Neutrophil (primary cell): ENCODE results near the gene ANGPT4.

ENCODE experiments used
- H3K27ac ChIP-seq: fragments of 200-600 bp; sonication (generic); 2 replicates; pipeline ENCODE4 v1.5.1; 2016; ENCODE audit warnings: mild to moderate bottlenecking, moderate library complexity
- H3K27me3 ChIP-seq: fragments of 200-600 bp; sonication (generic); 2 replicates; pipeline ENCODE4 v1.6.0; 2016; ENCODE audit warnings: mild to moderate bottlenecking
- H3K36me3 ChIP-seq: fragments of 200-600 bp; sonication (generic); 2 replicates; pipeline ENCODE4 v1.5.1; 2017
- H3K4me1 ChIP-seq, 2 experiments: fragments of 200-600 bp in 1 of 2; sonication (generic) in 1 of 2; 1 replicate in 1 of 2; 2 replicates in 1 of 2; pipeline versions ENCODE4 v1.5.1 to v1.6.1; 2013 to 2016; ENCODE audit warnings: low read depth in 1 of 2, low read length in 1 of 2, mild to moderate bottlenecking in 1 of 2, moderate library complexity in 1 of 2; ENCODE audit not compliant: control insufficient read depth in 1 of 2, insufficient read depth in 1 of 2
- H3K4me3 ChIP-seq, 2 experiments: fragments of 200-600 bp in 1 of 2; sonication (generic) in 1 of 2; 1 replicate in 1 of 2; 2 replicates in 1 of 2; pipeline ENCODE4 v1.5.1; 2013 to 2016; ENCODE audit warnings: low read depth in 1 of 2, low read length in 1 of 2, mild to moderate bottlenecking in 1 of 2, moderate library complexity in 1 of 2
- H3K9me3 ChIP-seq: fragments of 200-600 bp; sonication (generic); 2 replicates; pipeline ENCODE4 v1.5.1; 2016
- TF ChIP-seq, protein P1 (sequence below): fragments of 200-600 bp; sonication (generic); IDR thresholded peaks from 2 replicates; pipeline ENCODE4 v1.5.1; 2016; ENCODE audit warnings: antibody characterized with exemption

The ANGPT4 gene

DNA sequence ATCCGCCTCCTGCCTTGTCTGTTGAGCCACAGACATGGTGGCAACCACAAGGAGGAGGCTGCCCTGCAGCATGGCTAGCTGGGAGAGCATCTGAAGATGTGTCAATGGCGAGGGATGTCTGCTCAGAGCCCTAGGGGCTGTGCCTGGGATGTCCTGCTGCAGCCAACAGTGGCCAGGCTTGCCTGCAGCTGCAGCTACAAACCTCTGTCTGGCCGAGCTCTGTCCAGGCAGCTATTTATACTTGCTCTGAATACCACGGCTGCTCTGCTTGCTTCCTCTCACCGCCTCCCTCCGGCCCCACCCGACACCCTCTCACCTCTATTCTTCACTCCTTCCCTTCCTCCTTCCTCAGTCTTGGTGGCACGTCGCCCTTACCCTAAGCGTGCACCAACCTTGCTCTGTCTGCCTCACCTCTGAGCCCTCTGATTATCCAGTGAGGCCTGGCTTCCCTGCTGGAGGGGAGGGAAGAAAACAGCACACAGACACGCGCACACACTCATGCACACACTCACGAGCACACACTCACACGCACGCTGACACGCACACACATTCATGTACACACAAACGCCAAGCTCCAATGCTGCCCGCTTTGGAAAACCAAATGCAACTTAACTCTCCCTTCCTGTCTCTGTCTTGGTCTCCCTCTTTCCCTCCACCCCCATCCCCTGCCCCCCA lies at the start of gene ANGPT4:
TSS of gene ANGPT4 (minus strand) at position 210 of the 675 bp plus-strand sequence. CDS start at position 90, 120 bp downstream.
- H3K4me1 ChIP-seq: no peaks in the 10 kb centered on the region
- H3K27me3 ChIP-seq: peaks cover 36% of the 10 kb centered on the region
- H3K27ac ChIP-seq: no peak within 1 kb of the TSS
- H3K9me3 ChIP-seq: no peaks in the 10 kb centered on the region
- no peak within 1 kb of the TSS for H3K4me3 ChIP-seq
- H3K36me3 ChIP-seq: no peaks in the 10 kb centered on the region
- TF ChIP-seq, protein P1, sequence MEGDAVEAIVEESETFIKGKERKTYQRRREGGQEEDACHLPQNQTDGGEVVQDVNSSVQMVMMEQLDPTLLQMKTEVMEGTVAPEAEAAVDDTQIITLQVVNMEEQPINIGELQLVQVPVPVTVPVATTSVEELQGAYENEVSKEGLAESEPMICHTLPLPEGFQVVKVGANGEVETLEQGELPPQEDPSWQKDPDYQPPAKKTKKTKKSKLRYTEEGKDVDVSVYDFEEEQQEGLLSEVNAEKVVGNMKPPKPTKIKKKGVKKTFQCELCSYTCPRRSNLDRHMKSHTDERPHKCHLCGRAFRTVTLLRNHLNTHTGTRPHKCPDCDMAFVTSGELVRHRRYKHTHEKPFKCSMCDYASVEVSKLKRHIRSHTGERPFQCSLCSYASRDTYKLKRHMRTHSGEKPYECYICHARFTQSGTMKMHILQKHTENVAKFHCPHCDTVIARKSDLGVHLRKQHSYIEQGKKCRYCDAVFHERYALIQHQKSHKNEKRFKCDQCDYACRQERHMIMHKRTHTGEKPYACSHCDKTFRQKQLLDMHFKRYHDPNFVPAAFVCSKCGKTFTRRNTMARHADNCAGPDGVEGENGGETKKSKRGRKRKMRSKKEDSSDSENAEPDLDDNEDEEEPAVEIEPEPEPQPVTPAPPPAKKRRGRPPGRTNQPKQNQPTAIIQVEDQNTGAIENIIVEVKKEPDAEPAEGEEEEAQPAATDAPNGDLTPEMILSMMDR: no peak

GRCh38 chr20:963795-964194 lies 47.7 kb upstream of the ANGPT4 start:
- no peak overlapping the region for H3K4me3 ChIP-seq
- TF ChIP-seq, protein P1: no peak
- peaks cover 25% of the 10 kb centered on the region for H3K27me3 ChIP-seq
- H3K36me3 ChIP-seq: no peaks in the 10 kb centered on the region
- no peaks in the 10 kb centered on the region for H3K9me3 ChIP-seq
- H3K4me1 ChIP-seq: no peaks in the 10 kb centered on the region
- no peak overlapping the region for H3K27ac ChIP-seq

DNA sequence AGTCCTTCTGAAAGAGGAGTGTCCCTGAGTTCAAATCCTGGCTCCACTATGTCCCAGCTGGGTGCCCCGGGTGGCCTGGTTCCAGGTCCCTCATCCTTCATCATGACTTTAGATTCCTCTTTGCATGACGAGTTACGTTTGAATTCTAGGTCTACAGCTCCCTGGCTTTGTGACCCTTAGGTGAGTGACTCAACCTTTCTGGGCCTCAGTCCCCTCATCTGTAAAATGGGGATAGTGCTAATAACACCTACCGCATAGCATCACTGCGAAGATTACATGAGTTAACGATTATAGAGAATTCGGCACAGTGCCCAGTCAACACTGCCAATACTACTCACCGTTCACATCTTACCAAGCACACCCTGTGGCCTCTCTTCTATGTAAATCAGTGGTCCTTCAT lies 46.5 kb upstream of the ANGPT4 start:
- no peaks in the 10 kb centered on the region for H3K9me3 ChIP-seq
- H3K27ac ChIP-seq: no peak overlapping the region
- H3K4me3 ChIP-seq: no peak overlapping the region
- peaks cover 21% of the 10 kb centered on the region for H3K27me3 ChIP-seq
- no peaks in the 10 kb centered on the region for H3K36me3 ChIP-seq
- TF ChIP-seq, protein P1: no peak
- no peaks in the 10 kb centered on the region for H3K4me1 ChIP-seq

DNA sequence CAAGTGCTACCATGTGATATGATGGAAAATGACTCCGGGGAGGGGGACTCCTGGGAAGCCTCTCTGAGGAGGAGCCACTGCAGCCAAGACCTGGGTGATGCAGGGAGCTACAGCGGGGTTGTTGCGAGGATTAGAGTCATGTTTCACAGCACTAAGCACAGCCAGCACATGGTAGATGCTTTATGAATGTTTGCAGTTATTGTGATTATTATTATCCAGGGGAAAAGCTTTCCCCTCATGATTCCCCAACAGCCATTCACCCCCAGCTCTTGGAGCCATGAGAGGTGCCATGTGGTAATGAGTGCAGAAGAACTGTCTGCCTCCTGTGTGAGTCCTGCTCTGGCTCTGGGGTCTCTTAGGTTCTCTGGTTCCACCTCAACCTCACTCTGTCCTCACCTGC lies 46.1 kb upstream of the ANGPT4 start:
- Histone ChIP-seq H3K27me3 (peaks cover 24% of the 10 kb centered on the region), H3K4me1 (no peaks in the 10 kb centered on the region), H3K4me3 (no peak overlapping the region), H3K36me3 (no peaks in the 10 kb centered on the region), H3K9me3 (no peaks in the 10 kb centered on the region), H3K27ac (no peak overlapping the region)
- TF ChIP-seq, protein P1: no peak

GRCh38 chr20:961768-962167 lies 45.6 kb upstream of the ANGPT4 start:
- Histone ChIP-seq H3K36me3 (no peaks in the 10 kb centered on the region), H3K27me3 (peaks cover 24% of the 10 kb centered on the region), H3K9me3 (no peaks in the 10 kb centered on the region), H3K4me3 (no peak overlapping the region), H3K4me1 (no peaks in the 10 kb centered on the region), H3K27ac (no peak overlapping the region)
- TF ChIP-seq, protein P1: no peak
